ENCODE results near the gene LNX2. TPM values are rescaled to one million over a fixed set of nuclear protein-coding genes. Genes with fewer than 3 reads are reported as not detected.

Gene LNX2
- total and polyA plus RNA-seq, 2 donors from 2014 or later: 5.6 to 13.8 TPM

DNA sequence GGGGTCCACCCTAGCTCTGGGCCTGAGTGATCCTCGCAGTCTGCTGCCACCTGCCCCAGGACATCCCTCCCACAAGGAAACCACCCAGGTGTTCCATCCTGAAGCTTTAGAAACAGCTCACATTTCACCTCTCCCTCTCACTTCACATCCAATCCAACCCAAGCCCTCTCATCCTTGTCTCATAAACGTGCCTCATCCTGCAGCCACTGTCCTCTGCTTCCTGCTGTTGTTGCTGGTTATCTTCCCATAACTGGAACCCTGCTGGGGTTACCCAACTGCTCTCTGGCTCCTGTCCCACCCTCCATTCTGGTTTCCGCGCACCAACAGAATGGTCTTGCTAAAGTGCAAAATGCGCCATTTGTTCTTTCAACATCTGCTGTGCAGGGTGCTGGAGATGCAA is 110.2 kb downstream of the LNX2 start:
- Histone ChIP-seq H3K4me3 (ENCODE audit: low read length in 3 of 3) (no peak overlapping the region), H3K4me1 (ENCODE audit: control insufficient read depth in 2 of 3, insufficient read depth in 2 of 3, low read depth in 1 of 3, low read length in 3 of 3) (no peaks in the 10 kb centered on the region), H3K36me3 (ENCODE audit: control insufficient read depth in 2 of 3, insufficient read depth in 3 of 3, low read length in 3 of 3) (no peaks in the 10 kb centered on the region), H3K9ac (ENCODE audit: low read length in 3 of 3) (no peak overlapping the region), H3K27ac (ENCODE audit: low read depth in 2 of 2, low read length in 2 of 2) (no peak overlapping the region), H3K9me3 (ENCODE audit: control insufficient read depth in 2 of 3, insufficient read depth in 1 of 3, low read length in 3 of 3) (no peaks in the 10 kb centered on the region), H3K27me3 (ENCODE audit: control insufficient read depth, insufficient read depth, low read length) (no peaks in the 10 kb centered on the region)
- intact Hi-C loops (cut with DNase I): no loop called here
- DNase-seq (no peak), FAIRE-seq (no peak)
- TF ChIP-seq, protein P1, sequence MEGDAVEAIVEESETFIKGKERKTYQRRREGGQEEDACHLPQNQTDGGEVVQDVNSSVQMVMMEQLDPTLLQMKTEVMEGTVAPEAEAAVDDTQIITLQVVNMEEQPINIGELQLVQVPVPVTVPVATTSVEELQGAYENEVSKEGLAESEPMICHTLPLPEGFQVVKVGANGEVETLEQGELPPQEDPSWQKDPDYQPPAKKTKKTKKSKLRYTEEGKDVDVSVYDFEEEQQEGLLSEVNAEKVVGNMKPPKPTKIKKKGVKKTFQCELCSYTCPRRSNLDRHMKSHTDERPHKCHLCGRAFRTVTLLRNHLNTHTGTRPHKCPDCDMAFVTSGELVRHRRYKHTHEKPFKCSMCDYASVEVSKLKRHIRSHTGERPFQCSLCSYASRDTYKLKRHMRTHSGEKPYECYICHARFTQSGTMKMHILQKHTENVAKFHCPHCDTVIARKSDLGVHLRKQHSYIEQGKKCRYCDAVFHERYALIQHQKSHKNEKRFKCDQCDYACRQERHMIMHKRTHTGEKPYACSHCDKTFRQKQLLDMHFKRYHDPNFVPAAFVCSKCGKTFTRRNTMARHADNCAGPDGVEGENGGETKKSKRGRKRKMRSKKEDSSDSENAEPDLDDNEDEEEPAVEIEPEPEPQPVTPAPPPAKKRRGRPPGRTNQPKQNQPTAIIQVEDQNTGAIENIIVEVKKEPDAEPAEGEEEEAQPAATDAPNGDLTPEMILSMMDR (IDR thresholded peaks at IDR 0.05; ENCODE audit: borderline replicate concordance, extremely low read depth, insufficient read depth): no peak

DNA sequence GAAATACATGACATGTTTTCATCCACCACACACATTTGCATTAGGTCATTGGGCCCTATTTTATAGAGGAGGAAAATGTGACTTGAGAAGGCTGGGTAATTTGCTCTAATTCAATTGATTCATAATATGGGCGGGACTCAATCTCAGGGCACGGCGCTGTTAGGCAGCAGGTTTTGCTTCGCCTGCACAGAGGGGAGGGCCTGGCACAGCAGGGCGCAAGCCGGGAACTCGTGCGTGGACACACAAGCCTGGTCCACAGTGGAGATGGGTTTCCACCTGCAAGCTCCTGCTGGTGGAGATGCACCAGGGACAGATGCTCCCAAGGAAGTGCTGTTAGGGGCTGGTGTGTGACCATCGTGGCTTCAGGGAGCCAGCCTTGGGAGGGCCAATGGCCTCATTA is 111.5 kb downstream of the LNX2 start:
- Histone ChIP-seq H3K4me1 (ENCODE audit: control insufficient read depth in 2 of 3, insufficient read depth in 2 of 3, low read depth in 1 of 3, low read length in 3 of 3) (no peaks in the 10 kb centered on the region), H3K4me3 (ENCODE audit: low read length in 3 of 3) (no peak overlapping the region), H3K27me3 (ENCODE audit: control insufficient read depth, insufficient read depth, low read length) (no peaks in the 10 kb centered on the region), H3K36me3 (ENCODE audit: control insufficient read depth in 2 of 3, insufficient read depth in 3 of 3, low read length in 3 of 3) (no peaks in the 10 kb centered on the region), H3K9ac (ENCODE audit: low read length in 3 of 3) (no peak overlapping the region), H3K9me3 (ENCODE audit: control insufficient read depth in 2 of 3, insufficient read depth in 1 of 3, low read length in 3 of 3) (no peaks in the 10 kb centered on the region), H3K27ac (ENCODE audit: low read depth in 2 of 2, low read length in 2 of 2) (no peak overlapping the region)
- DNase-seq: no peak
- intact Hi-C loops (cut with DNase I): no loop called here
- no peak for FAIRE-seq
- TF ChIP-seq, protein P1 (IDR thresholded peaks at IDR 0.05; ENCODE audit: borderline replicate concordance, extremely low read depth, insufficient read depth): no peak

DNA sequence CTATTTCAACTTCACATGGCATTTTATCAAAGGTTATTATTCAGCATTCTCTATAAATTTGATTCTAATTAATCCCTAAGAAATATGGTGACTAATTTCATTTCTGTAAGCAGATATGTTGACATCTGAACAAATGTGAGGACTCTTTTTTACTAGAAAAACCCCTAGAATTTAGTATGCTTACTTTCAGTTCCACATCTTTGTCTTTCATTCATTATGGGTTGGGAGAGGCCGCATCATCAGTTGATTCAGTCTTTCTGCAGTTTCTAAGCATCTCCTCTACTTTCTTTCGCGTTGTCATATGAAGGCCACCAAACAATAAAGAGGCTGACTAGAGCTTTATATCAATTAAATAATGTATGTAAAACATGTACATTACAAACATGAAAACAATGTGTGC is 114.5 kb downstream of the LNX2 start:
- intact Hi-C loops (cut with DNase I): no loop called here
- H3K27ac ChIP-seq (ENCODE audit: low read depth in 2 of 2, low read length in 2 of 2): no peak overlapping the region
- TF ChIP-seq, protein P1 (IDR thresholded peaks at IDR 0.05; ENCODE audit: borderline replicate concordance, extremely low read depth, insufficient read depth): no peak

DNA sequence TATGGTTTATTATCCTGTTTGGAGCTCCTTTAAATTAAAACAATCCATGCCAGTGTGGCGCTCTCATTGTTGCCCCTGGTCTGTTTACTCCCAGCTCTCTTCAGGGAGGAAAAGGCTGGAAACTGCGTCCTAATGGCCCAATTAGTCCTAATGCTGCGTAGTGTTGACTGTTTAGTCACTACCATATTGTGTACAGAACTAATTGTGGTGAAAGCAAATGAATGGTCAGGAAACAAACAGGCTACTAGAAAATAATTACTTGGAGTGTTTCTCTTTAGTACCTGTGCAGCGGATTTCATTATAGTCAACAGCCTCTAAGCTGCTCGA is 115.5 kb downstream of the LNX2 start:
- H3K27ac ChIP-seq (ENCODE audit: low read depth in 2 of 2, low read length in 2 of 2): no peak overlapping the region
- H3K4me3 ChIP-seq (ENCODE audit: low read length in 3 of 3): no peak overlapping the region
- H3K9ac ChIP-seq (ENCODE audit: low read length in 3 of 3): no peak overlapping the region
- DNase-seq: no peak
- H3K9me3 ChIP-seq (ENCODE audit: control insufficient read depth in 2 of 3, insufficient read depth in 1 of 3, low read length in 3 of 3): no peaks in the 10 kb centered on the region
- TF ChIP-seq, protein P1 (IDR thresholded peaks at IDR 0.05; ENCODE audit: borderline replicate concordance, extremely low read depth, insufficient read depth): no peak
- intact Hi-C loops (cut with DNase I): no loop called here
- no peak for FAIRE-seq
- no peaks in the 10 kb centered on the region for H3K27me3 ChIP-seq (ENCODE audit: control insufficient read depth, insufficient read depth, low read length)
- no peaks in the 10 kb centered on the region for H3K36me3 ChIP-seq (ENCODE audit: control insufficient read depth in 2 of 3, insufficient read depth in 3 of 3, low read length in 3 of 3)
- no peaks in the 10 kb centered on the region for H3K4me1 ChIP-seq (ENCODE audit: control insufficient read depth in 2 of 3, insufficient read depth in 2 of 3, low read depth in 1 of 3, low read length in 3 of 3)

More for the DNA sequence above, 114.5 kb downstream of the LNX2 start:
- Histone ChIP-seq H3K9me3 (ENCODE audit: control insufficient read depth in 2 of 3, insufficient read depth in 1 of 3, low read length in 3 of 3) (no peaks in the 10 kb centered on the region), H3K4me3 (ENCODE audit: low read length in 3 of 3) (no peak overlapping the region), H3K4me1 (ENCODE audit: control insufficient read depth in 2 of 3, insufficient read depth in 2 of 3, low read depth in 1 of 3, low read length in 3 of 3) (no peaks in the 10 kb centered on the region), H3K36me3 (ENCODE audit: control insufficient read depth in 2 of 3, insufficient read depth in 3 of 3, low read length in 3 of 3) (no peaks in the 10 kb centered on the region), H3K27me3 (ENCODE audit: control insufficient read depth, insufficient read depth, low read length) (no peaks in the 10 kb centered on the region), H3K9ac (ENCODE audit: low read length in 3 of 3) (no peak overlapping the region)
- FAIRE-seq (no peak), DNase-seq (no peak)

Data from kidney (tissue), 14 donors.